Neural cell (in vitro differentiated cells): Measurements from ENCODE around the gene C2CD2. TPM values are rescaled to one million over a fixed set of nuclear protein-coding genes. Genes with fewer than 3 reads are reported as not detected.

Experiments used
- H2AFZ ChIP-seq: fragments of 200-600, 300-800 bp; sonication (generic), shearing (Covaris generic); 2 replicates; pipeline ENCODE4 v1.6.0; 2014; ENCODE audit warnings: low read depth, mild to moderate bottlenecking, antibody characterized with exemption, low read length, moderate library complexity
- H3F3A ChIP-seq: fragments of 200-600 bp; shearing (Covaris generic); 2 replicates; pipeline ENCODE4 v1.6.1; 2016; ENCODE audit warnings: mild to moderate bottlenecking, moderate library complexity, mixed read lengths, antibody characterized with exemption, low read length; ENCODE audit not compliant: insufficient read depth, poor library complexity, severe bottlenecking
- H3K27ac ChIP-seq: fragments of 200-600, 300-800 bp; sonication (generic), shearing (Covaris generic); 2 replicates; pipeline ENCODE4 v1.5.1; 2014; ENCODE audit warnings: mild to moderate bottlenecking, low read length, moderate library complexity
- H3K27me3 ChIP-seq: fragments of 300-800, 200-600 bp; sonication (generic), shearing (Covaris generic); 2 replicates; pipeline ENCODE4 v1.6.0; 2014; ENCODE audit warnings: mild to moderate bottlenecking, low read depth, low read length, moderate library complexity; ENCODE audit not compliant: insufficient read depth
- H3K36me3 ChIP-seq: fragments of 300-800, 200-600 bp; sonication (generic), shearing (Covaris generic); 2 replicates; pipeline ENCODE4 v1.5.1; 2014; ENCODE audit warnings: mild to moderate bottlenecking, antibody characterized with exemption, low read length, moderate library complexity; ENCODE audit not compliant: insufficient read depth
- H3K4me2 ChIP-seq: fragments of 300-800, 200-600 bp; sonication (generic), shearing (Covaris generic); 2 replicates; pipeline ENCODE4 v1.6.0; 2014; ENCODE audit warnings: mild to moderate bottlenecking, low read length
- H3K4me3 ChIP-seq: fragments of 300-800, 200-600 bp; sonication (generic), shearing (Covaris generic); 2 replicates; pipeline ENCODE4 v1.5.1; 2014; ENCODE audit warnings: mild to moderate bottlenecking, low read length, moderate library complexity
- H3K79me2 ChIP-seq: fragments of 200-600 bp; shearing (Covaris generic); replicated peaks from 2 replicates; pipeline ENCODE4 v1.6.0; 2014; ENCODE audit warnings: mild to moderate bottlenecking, low read length, moderate library complexity; ENCODE audit not compliant: insufficient read depth
- H3K9ac ChIP-seq: fragments of 300-800, 200-600 bp; sonication (generic), shearing (Covaris generic); 2 replicates; pipeline ENCODE4 v1.6.1; 2016; ENCODE audit warnings: mild to moderate bottlenecking, low read length, mixed read lengths
- H3K9me2 ChIP-seq: fragments of 200-600 bp; shearing (Covaris generic); 2 replicates; pipeline ENCODE4 v1.6.1; 2016; ENCODE audit warnings: mild to moderate bottlenecking, low read length, mixed read lengths; ENCODE audit not compliant: insufficient read depth
- H3K9me3 ChIP-seq: fragments of 200-600, 300-800 bp; sonication (generic), shearing (Covaris generic); 2 replicates; pipeline ENCODE4 v1.6.1; 2016; ENCODE audit warnings: mild to moderate bottlenecking, mixed run types, low read length, moderate library complexity, mixed read lengths
- H4K20me1 ChIP-seq: fragments of 200-600 bp; shearing (Covaris generic); 2 replicates; pipeline ENCODE4 v1.6.1; 2016; ENCODE audit warnings: mild to moderate bottlenecking, mixed run types; ENCODE audit not compliant: insufficient read depth
- EP300 ChIP-seq: fragments of 450-650 bp; conservative IDR thresholded peaks from 2 replicates; pipeline ENCODE4 v1.6.1; 2014; ENCODE audit warnings: antibody characterized with exemption, mild to moderate bottlenecking, moderate library complexity; ENCODE audit not compliant: poor library complexity, severe bottlenecking
- EZH2 ChIP-seq: fragments of 200-600, 300-800 bp; shearing (Covaris generic), sonication (generic); IDR thresholded peaks from 2 replicates; pipeline ENCODE4 v1.6.1; 2014; ENCODE audit warnings: antibody characterized with exemption, low read length, borderline replicate concordance, mild to moderate bottlenecking; ENCODE audit not compliant: insufficient read depth, poor library complexity, severe bottlenecking
- MXI1 ChIP-seq: fragments of 450-650 bp; conservative IDR thresholded peaks from 2 replicates; pipeline ENCODE4 v1.6.1; 2014; ENCODE audit warnings: antibody characterized with exemption, mild to moderate bottlenecking; ENCODE audit not compliant: poor library complexity, severe bottlenecking
- POLR2AphosphoS5 ChIP-seq: IDR thresholded peaks from 2 replicates; pipeline ENCODE4 v1.6.1; 2012
- RAD21 ChIP-seq: fragments of 450-650 bp; conservative IDR thresholded peaks from 2 replicates; pipeline ENCODE4 v1.6.1; 2014; ENCODE audit warnings: antibody characterized with exemption, mild to moderate bottlenecking, moderate library complexity
- SMC3 ChIP-seq: fragments of 450-650 bp; conservative IDR thresholded peaks from 2 replicates; pipeline ENCODE4 v1.6.1; 2014; ENCODE audit warnings: antibody characterized with exemption, mild to moderate bottlenecking, moderate library complexity; ENCODE audit not compliant: poor library complexity
- TAF1 ChIP-seq: IDR thresholded peaks from 2 replicates; pipeline ENCODE4 v1.6.1; 2012; ENCODE audit warnings: low read depth
- polyA plus RNA-seq: library from polyadenylated mRNA; depleted of rRNA; stranded (reverse); fragments of >200 nt; gene quantifications from 2 replicates; pipeline ENCODE4 v1.2.3, GENCODE V29; 2014
- TF ChIP-seq, protein P1 (sequence below): fragments of 450-650 bp; IDR thresholded peaks from 2 replicates; pipeline ENCODE4 v1.5.1; 2014; ENCODE audit warnings: antibody characterized with exemption, mild to moderate bottlenecking, moderate library complexity; ENCODE audit not compliant: poor library complexity, severe bottlenecking
- TF ChIP-seq, protein P2 (sequence below): IDR thresholded peaks from 2 replicates; pipeline ENCODE4 v1.6.1; 2012; ENCODE audit warnings: borderline replicate concordance

Gene C2CD2
- polyA plus RNA-seq, 1 donor from 2014 or later = 0.88 TPM

DNA sequence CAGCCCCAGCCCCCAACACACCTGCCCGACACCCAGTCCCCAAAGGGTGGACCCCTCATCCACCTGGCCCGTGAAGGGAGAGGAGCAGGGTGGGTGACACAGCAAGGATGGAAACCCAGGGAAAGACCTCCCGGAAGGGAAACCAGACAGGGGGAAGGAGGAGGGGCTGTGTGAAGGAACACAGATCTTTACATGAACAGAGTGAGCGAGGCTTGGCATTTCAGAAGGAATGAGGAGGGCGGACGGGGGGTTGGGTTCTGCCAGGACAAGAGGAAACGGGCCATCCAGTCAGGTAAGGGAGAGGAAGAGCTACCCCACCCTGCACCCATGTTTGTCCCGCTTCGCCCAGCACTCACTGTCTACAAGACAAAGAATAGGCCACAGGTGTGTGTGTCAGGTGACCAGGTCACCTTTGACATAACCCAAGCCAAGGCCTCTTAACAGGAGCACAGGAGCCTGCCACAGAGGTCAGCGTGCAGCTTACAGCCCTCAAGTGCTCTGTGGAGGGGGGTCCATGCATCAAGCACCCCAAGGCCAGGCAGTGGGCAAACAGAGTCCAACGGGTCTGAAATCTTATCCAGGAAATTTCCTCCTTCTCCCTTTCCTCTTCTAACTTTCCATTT is 56.7 kb downstream of the C2CD2 start:
- H3K79me2 ChIP-seq = no peaks in the 10 kb centered on the region
- no peaks in the 10 kb centered on the region for H3K36me3 ChIP-seq
- H3K27me3 ChIP-seq = no peaks in the 10 kb centered on the region
- no peaks in the 10 kb centered on the region for H3F3A ChIP-seq
- no peaks in the 10 kb centered on the region for H4K20me1 ChIP-seq
- no peak overlapping the region for H3K4me3 ChIP-seq
- no peak overlapping the region for H3K9ac ChIP-seq
- no peak overlapping the region for H3K4me2 ChIP-seq
- no peaks in the 10 kb centered on the region for H3K9me2 ChIP-seq
- H3K27ac ChIP-seq = no peak overlapping the region
- no peak for TF ChIP-seq TAF1
- TF ChIP-seq, protein P1, sequence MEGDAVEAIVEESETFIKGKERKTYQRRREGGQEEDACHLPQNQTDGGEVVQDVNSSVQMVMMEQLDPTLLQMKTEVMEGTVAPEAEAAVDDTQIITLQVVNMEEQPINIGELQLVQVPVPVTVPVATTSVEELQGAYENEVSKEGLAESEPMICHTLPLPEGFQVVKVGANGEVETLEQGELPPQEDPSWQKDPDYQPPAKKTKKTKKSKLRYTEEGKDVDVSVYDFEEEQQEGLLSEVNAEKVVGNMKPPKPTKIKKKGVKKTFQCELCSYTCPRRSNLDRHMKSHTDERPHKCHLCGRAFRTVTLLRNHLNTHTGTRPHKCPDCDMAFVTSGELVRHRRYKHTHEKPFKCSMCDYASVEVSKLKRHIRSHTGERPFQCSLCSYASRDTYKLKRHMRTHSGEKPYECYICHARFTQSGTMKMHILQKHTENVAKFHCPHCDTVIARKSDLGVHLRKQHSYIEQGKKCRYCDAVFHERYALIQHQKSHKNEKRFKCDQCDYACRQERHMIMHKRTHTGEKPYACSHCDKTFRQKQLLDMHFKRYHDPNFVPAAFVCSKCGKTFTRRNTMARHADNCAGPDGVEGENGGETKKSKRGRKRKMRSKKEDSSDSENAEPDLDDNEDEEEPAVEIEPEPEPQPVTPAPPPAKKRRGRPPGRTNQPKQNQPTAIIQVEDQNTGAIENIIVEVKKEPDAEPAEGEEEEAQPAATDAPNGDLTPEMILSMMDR = no peak
- no peak for TF ChIP-seq MXI1
- TF ChIP-seq SMC3 = no peak
- TF ChIP-seq POLR2AphosphoS5 = no peak
- TF ChIP-seq, protein P2, sequence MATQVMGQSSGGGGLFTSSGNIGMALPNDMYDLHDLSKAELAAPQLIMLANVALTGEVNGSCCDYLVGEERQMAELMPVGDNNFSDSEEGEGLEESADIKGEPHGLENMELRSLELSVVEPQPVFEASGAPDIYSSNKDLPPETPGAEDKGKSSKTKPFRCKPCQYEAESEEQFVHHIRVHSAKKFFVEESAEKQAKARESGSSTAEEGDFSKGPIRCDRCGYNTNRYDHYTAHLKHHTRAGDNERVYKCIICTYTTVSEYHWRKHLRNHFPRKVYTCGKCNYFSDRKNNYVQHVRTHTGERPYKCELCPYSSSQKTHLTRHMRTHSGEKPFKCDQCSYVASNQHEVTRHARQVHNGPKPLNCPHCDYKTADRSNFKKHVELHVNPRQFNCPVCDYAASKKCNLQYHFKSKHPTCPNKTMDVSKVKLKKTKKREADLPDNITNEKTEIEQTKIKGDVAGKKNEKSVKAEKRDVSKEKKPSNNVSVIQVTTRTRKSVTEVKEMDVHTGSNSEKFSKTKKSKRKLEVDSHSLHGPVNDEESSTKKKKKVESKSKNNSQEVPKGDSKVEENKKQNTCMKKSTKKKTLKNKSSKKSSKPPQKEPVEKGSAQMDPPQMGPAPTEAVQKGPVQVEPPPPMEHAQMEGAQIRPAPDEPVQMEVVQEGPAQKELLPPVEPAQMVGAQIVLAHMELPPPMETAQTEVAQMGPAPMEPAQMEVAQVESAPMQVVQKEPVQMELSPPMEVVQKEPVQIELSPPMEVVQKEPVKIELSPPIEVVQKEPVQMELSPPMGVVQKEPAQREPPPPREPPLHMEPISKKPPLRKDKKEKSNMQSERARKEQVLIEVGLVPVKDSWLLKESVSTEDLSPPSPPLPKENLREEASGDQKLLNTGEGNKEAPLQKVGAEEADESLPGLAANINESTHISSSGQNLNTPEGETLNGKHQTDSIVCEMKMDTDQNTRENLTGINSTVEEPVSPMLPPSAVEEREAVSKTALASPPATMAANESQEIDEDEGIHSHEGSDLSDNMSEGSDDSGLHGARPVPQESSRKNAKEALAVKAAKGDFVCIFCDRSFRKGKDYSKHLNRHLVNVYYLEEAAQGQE = no peak
- TF ChIP-seq EP300 = no peak
- TF ChIP-seq RAD21 = no peak
- TF ChIP-seq EZH2 = no peak
- H3K9me3 ChIP-seq = no peaks in the 10 kb centered on the region
- H2AFZ ChIP-seq = no peak overlapping the region

DNA sequence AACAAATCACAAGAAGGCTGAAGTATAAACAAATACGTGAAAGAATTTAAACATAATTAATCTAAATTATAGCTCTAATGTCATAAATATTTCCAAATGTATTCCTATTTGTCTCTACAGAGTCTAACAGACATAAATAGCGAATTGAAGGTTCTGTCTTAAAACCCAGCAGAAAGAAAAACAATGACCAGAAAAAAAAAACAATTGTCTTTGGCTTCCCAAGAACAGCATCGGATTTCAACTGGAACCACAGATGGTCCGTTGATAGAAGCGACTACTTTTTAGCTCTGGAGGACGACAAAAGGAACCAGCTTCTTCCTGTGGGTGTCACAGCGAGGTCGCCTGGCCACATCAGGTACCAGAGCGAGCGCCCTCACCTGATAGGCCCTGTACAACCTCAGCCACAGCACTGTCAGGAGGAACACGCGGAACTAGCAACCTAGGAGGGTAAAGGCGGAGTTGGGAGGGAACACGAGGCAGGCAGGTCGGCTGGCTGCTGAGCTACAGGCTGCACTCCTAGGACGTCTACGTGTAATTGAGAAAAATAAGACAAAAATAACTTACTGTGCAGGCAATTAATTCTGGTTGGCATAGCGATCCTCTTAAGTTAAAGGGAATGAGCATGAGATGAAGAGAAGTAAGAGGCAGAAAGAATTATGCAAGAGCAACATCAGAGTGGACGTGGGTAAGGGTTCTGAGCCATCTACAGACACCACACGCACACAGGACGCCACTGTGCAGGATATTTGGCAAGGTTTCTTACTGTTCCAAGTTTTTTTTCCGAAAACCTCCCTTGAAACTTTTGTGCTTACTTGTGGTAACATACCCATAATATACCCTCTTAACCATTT is 58.0 kb downstream of the C2CD2 start:
- no peak overlapping the region for H3K4me2 ChIP-seq
- H3K27me3 ChIP-seq = no peaks in the 10 kb centered on the region
- no peak overlapping the region for H3K9ac ChIP-seq
- H3K9me2 ChIP-seq = no peaks in the 10 kb centered on the region
- H3K4me3 ChIP-seq = no peak overlapping the region
- H3K9me3 ChIP-seq = no peaks in the 10 kb centered on the region
- no peaks in the 10 kb centered on the region for H4K20me1 ChIP-seq
- H3K27ac ChIP-seq = no peak overlapping the region
- H2AFZ ChIP-seq = no peak overlapping the region
- H3K36me3 ChIP-seq = no peaks in the 10 kb centered on the region
- no peaks in the 10 kb centered on the region for H3F3A ChIP-seq
- TF ChIP-seq, protein P2 = no peak
- no peak for TF ChIP-seq RAD21
- TF ChIP-seq SMC3 = no peak
- no peak for TF ChIP-seq POLR2AphosphoS5
- TF ChIP-seq, protein P1 = no peak
- TF ChIP-seq EP300 = no peak
- no peak for TF ChIP-seq MXI1
- TF ChIP-seq EZH2 = no peak
- no peak for TF ChIP-seq TAF1
- H3K79me2 ChIP-seq = no peaks in the 10 kb centered on the region
